Mammary epithelial cell (primary cell): ENCODE data around the gene TBC1D24.

ENCODE experiments used
- CTCF ChIP-seq, 2 donors: IDR thresholded peaks in 1 of 2; conservative IDR thresholded peaks in 1 of 2; 2 replicates each; pipeline ENCODE4 v1.5.1; 2011 to 2012; ENCODE audit warnings: inconsistent platforms in 2 of 2, low read length in 2 of 2, mild to moderate bottlenecking in 2 of 2, control low read depth in 1 of 2, low read depth in 1 of 2; ENCODE audit not compliant: insufficient read depth in 1 of 2; ENCODE audit errors: extremely low read depth in 1 of 2
- EZH2 ChIP-seq: IDR thresholded peaks from 2 replicates; pipeline ENCODE4 v1.6.1; 2012; ENCODE audit warnings: low read length, inconsistent platforms, borderline replicate concordance

GRCh38 chr16:2499454-2499853 lies 24.5 kb downstream of the TBC1D24 start:
- TF ChIP-seq CTCF (conservative IDR thresholded peaks at IDR 0.05 in 1 of 2, IDR thresholded peaks at IDR 0.05 in 1 of 2; ENCODE audit: extremely low read depth in 1 of 2, insufficient read depth in 1 of 2, low read depth in 1 of 2, low read length in 2 of 2) (no peak), EZH2 (no peak)
